ENCODE measurements around the gene ACSBG1. TPM values are rescaled to one million over a fixed set of nuclear protein-coding genes. Genes with fewer than 3 reads are reported as not detected.

The ACSBG1 gene
- total RNA-seq, 2 donors from 2014 or later, result 7.4 TPM; not detected in 1

DNA sequence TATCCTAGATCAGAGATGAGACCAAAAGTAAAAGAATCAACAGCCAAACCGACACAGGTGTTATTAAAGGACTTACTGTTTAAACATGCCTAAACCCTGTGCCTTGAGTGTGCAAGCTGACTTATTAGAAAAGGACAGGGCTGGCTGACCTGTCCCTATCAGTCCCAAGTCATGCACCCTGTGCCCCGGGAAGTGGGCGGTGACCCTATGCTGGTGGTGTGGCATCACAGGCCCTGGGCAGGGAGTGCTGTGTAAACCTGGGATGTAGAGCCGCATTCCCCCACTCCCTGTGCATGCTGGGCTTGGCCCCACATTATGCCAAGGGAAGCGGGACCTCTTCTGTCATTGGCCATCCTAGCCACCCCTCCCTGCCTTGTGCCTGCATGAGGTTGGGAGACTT is 40.6 kb upstream of the ACSBG1 start:
- H3K36me3 ChIP-seq, result no peaks in the 10 kb centered on the region
- no peak for DNase-seq (ENCODE audit: low spot score)
- no peak overlapping the region for H3K27ac ChIP-seq
- TF ChIP-seq POLR2A (IDR thresholded peaks at IDR 0.05) (no peak), POLR2AphosphoS5 (IDR thresholded peaks at IDR 0.05) (no peak)
- TF ChIP-seq, protein P1, sequence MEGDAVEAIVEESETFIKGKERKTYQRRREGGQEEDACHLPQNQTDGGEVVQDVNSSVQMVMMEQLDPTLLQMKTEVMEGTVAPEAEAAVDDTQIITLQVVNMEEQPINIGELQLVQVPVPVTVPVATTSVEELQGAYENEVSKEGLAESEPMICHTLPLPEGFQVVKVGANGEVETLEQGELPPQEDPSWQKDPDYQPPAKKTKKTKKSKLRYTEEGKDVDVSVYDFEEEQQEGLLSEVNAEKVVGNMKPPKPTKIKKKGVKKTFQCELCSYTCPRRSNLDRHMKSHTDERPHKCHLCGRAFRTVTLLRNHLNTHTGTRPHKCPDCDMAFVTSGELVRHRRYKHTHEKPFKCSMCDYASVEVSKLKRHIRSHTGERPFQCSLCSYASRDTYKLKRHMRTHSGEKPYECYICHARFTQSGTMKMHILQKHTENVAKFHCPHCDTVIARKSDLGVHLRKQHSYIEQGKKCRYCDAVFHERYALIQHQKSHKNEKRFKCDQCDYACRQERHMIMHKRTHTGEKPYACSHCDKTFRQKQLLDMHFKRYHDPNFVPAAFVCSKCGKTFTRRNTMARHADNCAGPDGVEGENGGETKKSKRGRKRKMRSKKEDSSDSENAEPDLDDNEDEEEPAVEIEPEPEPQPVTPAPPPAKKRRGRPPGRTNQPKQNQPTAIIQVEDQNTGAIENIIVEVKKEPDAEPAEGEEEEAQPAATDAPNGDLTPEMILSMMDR (IDR thresholded peaks at IDR 0.05), result no peak
- H3K4me3 ChIP-seq, result no peak overlapping the region
- no peaks in the 10 kb centered on the region for H3K9me3 ChIP-seq
- intact Hi-C loops (cut with DNase I), result no loop called here
- H3K27me3 ChIP-seq (replicated peaks; ENCODE audit: insufficient read depth), result no peaks in the 10 kb centered on the region
- no peaks in the 10 kb centered on the region for H3K4me1 ChIP-seq (replicated peaks)
- WGBS, result 87% methylated on average over 5 of the region's 5 CpGs

DNA sequence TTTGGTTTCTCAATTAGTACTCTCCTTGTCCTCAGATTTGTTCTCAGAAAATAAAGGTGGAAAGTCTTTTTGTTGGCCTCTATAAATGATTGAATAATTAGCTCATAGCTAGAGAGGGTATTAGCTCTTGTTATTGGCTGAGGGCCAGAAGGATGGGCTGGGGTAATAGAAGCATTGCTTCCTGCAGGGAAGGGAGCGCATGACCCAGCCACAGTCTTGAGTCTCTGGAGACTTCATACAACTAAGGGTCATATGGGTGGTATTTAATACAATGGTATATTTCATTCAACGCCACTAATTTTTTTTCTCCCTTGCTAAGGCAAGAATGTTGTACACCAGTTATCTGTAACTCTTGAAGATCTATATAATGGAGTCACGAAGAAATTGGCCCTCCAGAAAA is 38.4 kb upstream of the ACSBG1 start:
- intact Hi-C loops (cut with DNase I), result no loop called here
- no peaks in the 10 kb centered on the region for H3K36me3 ChIP-seq

DNA sequence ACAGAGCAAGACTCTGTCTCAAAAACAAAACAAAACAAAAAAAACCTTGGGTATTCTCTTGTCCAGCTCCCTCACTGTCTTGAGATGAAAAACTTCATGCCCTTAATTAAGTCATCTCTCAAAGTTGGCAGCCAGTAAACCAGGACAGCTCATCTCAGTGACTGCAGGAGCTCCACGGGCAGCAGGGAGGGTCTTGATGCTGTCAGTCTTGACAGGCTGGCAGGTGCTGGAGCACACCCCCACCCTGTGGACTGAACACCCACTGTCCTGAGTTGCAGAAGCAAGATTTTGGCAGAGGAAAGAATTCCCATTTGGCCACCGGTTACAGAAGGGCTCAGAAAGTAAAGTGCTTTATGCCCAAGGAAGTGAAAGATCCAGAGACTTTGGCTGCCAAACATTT is 38.0 kb upstream of the ACSBG1 start:
- intact Hi-C loops (cut with DNase I), result no loop called here
- H3K27ac ChIP-seq, result no peak overlapping the region
- no peak for DNase-seq (ENCODE audit: low spot score)
- TF ChIP-seq POLR2AphosphoS5 (IDR thresholded peaks at IDR 0.05), result no peak
- H3K4me1 ChIP-seq (replicated peaks), result no peaks in the 10 kb centered on the region
- H3K27me3 ChIP-seq (replicated peaks; ENCODE audit: insufficient read depth), result no peaks in the 10 kb centered on the region
- no peaks in the 10 kb centered on the region for H3K36me3 ChIP-seq
- H3K9me3 ChIP-seq, result no peaks in the 10 kb centered on the region
- H3K4me3 ChIP-seq, result no peak overlapping the region
- WGBS, result 77% methylated on average over 2 of the region's 2 CpGs

More for the DNA sequence above, 38.4 kb upstream of the ACSBG1 start:
- Histone ChIP-seq H3K9me3 (no peaks in the 10 kb centered on the region), H3K4me3 (no peak overlapping the region), H3K27ac (no peak overlapping the region), H3K27me3 (replicated peaks; ENCODE audit: insufficient read depth) (no peaks in the 10 kb centered on the region), H3K4me1 (replicated peaks) (no peaks in the 10 kb centered on the region)
- no peak for TF ChIP-seq POLR2AphosphoS5 (IDR thresholded peaks at IDR 0.05)
- TF ChIP-seq, protein P1 (IDR thresholded peaks at IDR 0.05), result no peak
- TF ChIP-seq POLR2A (IDR thresholded peaks at IDR 0.05), result no peak
- 96% methylated on average over 3 of the region's 3 CpGs for WGBS
- no peak for DNase-seq (ENCODE audit: low spot score)

DNA sequence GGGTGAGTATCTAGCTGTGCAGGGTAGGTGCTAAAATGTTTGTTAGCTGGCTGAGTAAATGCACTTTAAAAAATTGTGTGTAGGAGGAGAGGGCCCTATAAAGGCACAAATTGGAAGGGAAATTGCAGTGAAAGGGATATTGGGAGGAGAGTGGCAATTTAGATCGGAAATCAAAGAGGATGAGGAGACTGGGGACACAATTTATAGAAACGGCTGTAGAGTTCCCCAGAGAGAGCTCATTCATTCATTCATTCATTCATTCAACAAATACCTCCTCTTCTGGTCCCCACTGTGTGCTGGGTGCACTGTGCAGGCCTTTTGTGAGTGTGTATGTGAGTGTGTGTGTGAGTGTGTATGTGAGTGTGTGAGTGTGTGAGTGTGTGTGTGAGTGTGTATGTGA is 32.4 kb upstream of the ACSBG1 start:
- no peak for DNase-seq (ENCODE audit: low spot score)
- Histone ChIP-seq H3K27ac (peak overlapping the region; percentile 90 to 93), H3K4me1 (replicated peaks) (peaks cover 3% of the 10 kb centered on the region), H3K4me3 (no peak overlapping the region), H3K9me3 (no peaks in the 10 kb centered on the region), H3K27me3 (replicated peaks; ENCODE audit: insufficient read depth) (no peaks in the 10 kb centered on the region), H3K36me3 (no peaks in the 10 kb centered on the region)
- intact Hi-C loops (cut with DNase I), result no loop called here
- WGBS, result 76% methylated on average over 2 of the region's 2 CpGs
- TF ChIP-seq POLR2AphosphoS5 (IDR thresholded peaks at IDR 0.05) (no peak), POLR2A (IDR thresholded peaks at IDR 0.05) (no peak)
- TF ChIP-seq, protein P1 (IDR thresholded peaks at IDR 0.05), result no peak

DNA sequence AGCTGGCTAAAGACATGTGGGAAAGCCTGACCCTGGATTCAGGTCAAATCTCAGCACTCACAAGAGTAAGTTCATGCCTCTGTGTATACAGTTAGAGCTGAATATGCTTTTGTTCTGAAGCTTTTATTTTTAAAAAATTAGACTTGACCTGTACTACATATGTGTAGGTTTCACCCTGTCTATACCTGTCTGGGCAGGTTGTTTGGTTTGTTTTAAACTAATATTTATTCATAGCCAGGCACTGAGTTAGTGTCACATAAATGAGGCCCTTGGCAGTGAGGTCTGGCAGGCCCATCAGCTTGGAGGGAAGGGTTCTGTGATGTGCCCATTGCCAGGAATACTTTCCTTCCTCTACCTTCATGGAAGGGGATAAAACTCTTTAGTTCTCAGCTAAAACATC is 31.9 kb upstream of the ACSBG1 start:
- TF ChIP-seq POLR2AphosphoS5 (IDR thresholded peaks at IDR 0.05), result no peak
- TF ChIP-seq, protein P1 (IDR thresholded peaks at IDR 0.05), result no peak
- no peak for TF ChIP-seq POLR2A (IDR thresholded peaks at IDR 0.05)
- Histone ChIP-seq H3K36me3 (no peaks in the 10 kb centered on the region), H3K27ac (peak overlapping the region; percentile 90 to 93), H3K27me3 (replicated peaks; ENCODE audit: insufficient read depth) (no peaks in the 10 kb centered on the region), H3K9me3 (no peaks in the 10 kb centered on the region), H3K4me1 (replicated peaks) (peaks cover 3% of the 10 kb centered on the region), H3K4me3 (peak overlapping the region in 1 of 2 donors; percentile 57)
- DNase-seq (ENCODE audit: low spot score), result peak; percentile 27
- intact Hi-C loops (cut with DNase I), result no loop called here

Measured in prostate gland (tissue), 2 donors.